ENCODE data around the gene C13orf42. TPM values are rescaled to one million over a fixed set of nuclear protein-coding genes. Genes with fewer than 3 reads are reported as not detected.
"Not testable (repeated sequence)": the region's sequence is repeated elsewhere in the genome, so short reads cannot be mapped to it uniquely, and the experiment has no call there.

The C13orf42 gene
- total RNA-seq, 2 experiments from 2014 or later = not detected

DNA sequence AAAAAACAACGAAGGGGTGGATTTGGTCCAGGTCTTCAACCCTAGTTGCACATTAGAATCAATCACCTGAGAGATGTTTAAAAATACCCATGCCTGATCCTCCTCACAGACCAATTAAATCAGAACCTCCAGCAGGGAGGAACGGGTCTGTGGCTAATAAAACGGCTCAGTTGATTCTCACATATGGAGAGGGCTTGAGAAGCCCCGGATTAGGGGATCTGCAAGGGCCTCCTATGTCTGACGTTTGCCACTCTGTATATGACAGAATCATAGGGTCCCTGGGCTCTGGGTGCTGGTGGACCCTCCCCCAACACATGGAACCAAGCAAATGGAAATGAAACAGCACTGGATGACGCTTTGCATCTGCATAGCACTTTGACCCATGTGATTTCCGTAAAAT is 36.7 kb upstream of the C13orf42 start:
- CTCF ChIA-PET = interaction anchor here (1.9 kb wide), 1 partner anchor 139 kb away, joined by 13 read pairs; no protein-coding TSS in a partner anchor
- no peak for DNase-seq
- H3K4me1 Mint-ChIP-seq = no peaks in the 10 kb centered on the region

DNA sequence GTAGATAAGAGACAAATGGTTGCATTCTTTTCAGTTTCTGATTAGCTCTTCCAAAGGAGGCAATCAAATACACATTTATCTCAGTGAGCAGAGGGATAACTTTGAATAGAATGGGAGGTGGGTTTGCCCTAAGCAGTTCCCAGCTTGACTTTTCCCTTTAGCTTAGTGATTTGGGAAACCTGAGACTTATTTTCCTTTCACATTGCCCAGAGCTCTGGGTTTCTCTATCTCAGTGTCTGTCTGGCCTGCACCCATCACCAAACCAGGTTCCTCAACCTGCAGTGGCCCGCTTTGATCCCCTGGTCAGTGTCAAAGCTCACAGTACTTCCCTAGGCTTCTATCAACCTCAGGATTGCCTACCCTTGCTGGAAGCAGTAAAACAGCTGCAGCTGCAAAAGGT is 35.6 kb upstream of the C13orf42 start:
- ChIA-PET CTCF (no interaction called here), POLR2A (no interaction called here)
- H3K36me3 Mint-ChIP-seq (ENCODE audit: low read depth) = no peaks in the 10 kb centered on the region
- H3K9me3 Mint-ChIP-seq = no peaks in the 10 kb centered on the region
- no peaks in the 10 kb centered on the region for H3K4me1 Mint-ChIP-seq
- DNase-seq = no peak
- H3K4me3 Mint-ChIP-seq = no peak overlapping the region
- no peak overlapping the region for H3K27ac Mint-ChIP-seq
- peaks cover 26% of the 10 kb centered on the region for H3K27me3 Mint-ChIP-seq

More for the DNA sequence above, 36.7 kb upstream of the C13orf42 start:
- POLR2A ChIA-PET = no interaction called here
- Mint-ChIP-seq H3K9me3 (no peaks in the 10 kb centered on the region), H3K27me3 (peaks cover 26% of the 10 kb centered on the region), H3K27ac (no peak overlapping the region), H3K4me3 (no peak overlapping the region), H3K36me3 (ENCODE audit: low read depth) (no peaks in the 10 kb centered on the region)

GRCh38 chr13:51137250-51137649 is 26.2 kb upstream of the C13orf42 start:
- Mint-ChIP-seq H3K27ac (no peak overlapping the region), H3K4me3 (no peak overlapping the region), H3K27me3 (peaks cover 12% of the 10 kb centered on the region), H3K9me3 (no peaks in the 10 kb centered on the region), H3K36me3 (ENCODE audit: low read depth) (no peaks in the 10 kb centered on the region), H3K4me1 (no peaks in the 10 kb centered on the region)
- CTCF ChIA-PET = no interaction called here
- POLR2A ChIA-PET = no interaction called here
- no peak for DNase-seq

DNA sequence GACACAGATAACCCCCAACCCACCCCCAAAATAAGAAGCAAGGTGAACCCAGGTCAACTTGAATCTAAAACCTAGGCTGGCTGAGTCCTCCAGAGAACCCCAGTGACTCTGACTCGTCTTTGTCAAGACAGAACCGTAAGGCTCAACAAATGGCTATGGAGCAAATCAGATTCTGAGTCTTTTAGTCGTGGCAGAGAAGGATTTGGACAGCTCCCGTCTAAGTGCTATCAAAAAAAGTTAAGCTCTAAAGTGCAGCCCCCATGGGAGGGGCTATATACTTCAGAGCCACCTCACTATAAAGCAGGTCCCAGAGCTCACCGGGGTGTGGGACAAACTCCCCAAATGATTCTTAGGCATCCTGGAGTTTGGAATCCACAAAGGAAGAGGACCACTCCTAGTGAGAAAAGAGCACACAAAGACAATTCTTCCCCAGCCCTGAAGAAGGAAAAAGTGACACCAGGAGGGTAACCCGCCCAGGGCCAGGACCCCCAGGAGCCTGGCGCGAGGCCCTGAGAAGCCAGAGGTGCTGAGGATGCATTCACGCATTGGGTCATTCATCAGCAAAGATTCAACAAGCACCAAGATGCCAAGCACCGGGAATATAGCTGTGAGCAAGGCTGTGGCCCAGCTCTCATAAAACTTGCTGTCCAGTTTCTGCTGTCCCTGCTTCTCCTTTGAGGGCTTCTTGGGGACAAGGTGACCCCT is 25.4 kb upstream of the C13orf42 start:
- Mint-ChIP-seq H3K4me1 (no peaks in the 10 kb centered on the region), H3K27me3 (peaks cover 12% of the 10 kb centered on the region), H3K36me3 (ENCODE audit: low read depth) (no peaks in the 10 kb centered on the region), H3K4me3 (no peak overlapping the region), H3K27ac (no peak overlapping the region), H3K9me3 (peaks cover 5% of the 10 kb centered on the region)
- POLR2A ChIA-PET = no interaction called here
- CTCF ChIA-PET = interaction anchor here (0.5 to 1.2 kb wide), 2 partner anchors 150 to 1872 kb away, joined by 3 read pairs; no protein-coding TSS in a partner anchor
- no peak for DNase-seq

DNA sequence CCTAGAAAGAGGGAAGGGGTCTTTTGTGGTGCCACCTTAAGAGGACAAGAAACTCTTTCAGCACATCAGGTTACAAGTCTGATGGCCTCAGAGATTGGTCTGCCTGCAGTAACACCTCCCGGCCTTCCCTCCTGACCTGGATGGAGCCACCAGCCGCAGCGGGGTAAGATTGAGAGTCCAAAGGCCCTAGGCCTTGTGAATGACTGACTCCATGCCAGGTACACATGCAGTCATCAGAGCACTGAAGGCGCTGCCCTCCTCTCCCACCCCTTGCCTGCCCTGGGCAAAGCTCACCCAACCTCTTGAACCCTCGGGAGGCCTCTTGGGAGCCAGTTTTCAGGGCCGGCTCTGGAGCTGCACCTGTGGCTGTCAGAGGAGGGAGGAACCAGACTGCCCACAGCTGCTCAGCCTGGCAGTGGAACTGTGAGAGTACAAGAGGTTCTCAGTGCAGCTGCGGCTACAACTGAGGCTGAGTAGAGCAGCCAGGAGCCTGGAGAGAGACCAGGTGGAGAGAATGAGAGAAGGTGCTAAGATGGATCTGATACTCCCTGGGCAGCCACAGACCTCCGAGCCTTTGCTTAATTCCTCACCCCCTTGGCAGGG is 23.8 kb upstream of the C13orf42 start:
- POLR2A ChIA-PET = no interaction called here
- H3K4me1 Mint-ChIP-seq = no peaks in the 10 kb centered on the region
- peaks cover 8% of the 10 kb centered on the region for H3K27me3 Mint-ChIP-seq
- CTCF ChIA-PET = no interaction called here
- H3K36me3 Mint-ChIP-seq (ENCODE audit: low read depth) = no peaks in the 10 kb centered on the region
- no peak overlapping the region for H3K27ac Mint-ChIP-seq
- H3K4me3 Mint-ChIP-seq = no peak overlapping the region
- H3K9me3 Mint-ChIP-seq = peaks cover 9% of the 10 kb centered on the region
- no peak for DNase-seq

GRCh38 chr13:51130348-51130747 is 19.3 kb upstream of the C13orf42 start:
- ChIA-PET CTCF (interaction anchor here (2.3 kb wide), 1 partner anchor 156 kb away, joined by 6 read pairs; no protein-coding TSS in a partner anchor), POLR2A (no interaction called here)
- Mint-ChIP-seq H3K27ac (no peak overlapping the region), H3K36me3 (ENCODE audit: low read depth) (no peaks in the 10 kb centered on the region), H3K27me3 (peaks cover 3% of the 10 kb centered on the region), H3K4me1 (no peaks in the 10 kb centered on the region), H3K4me3 (no peak overlapping the region), H3K9me3 (peaks cover 15% of the 10 kb centered on the region)
- DNase-seq = no peak

DNA sequence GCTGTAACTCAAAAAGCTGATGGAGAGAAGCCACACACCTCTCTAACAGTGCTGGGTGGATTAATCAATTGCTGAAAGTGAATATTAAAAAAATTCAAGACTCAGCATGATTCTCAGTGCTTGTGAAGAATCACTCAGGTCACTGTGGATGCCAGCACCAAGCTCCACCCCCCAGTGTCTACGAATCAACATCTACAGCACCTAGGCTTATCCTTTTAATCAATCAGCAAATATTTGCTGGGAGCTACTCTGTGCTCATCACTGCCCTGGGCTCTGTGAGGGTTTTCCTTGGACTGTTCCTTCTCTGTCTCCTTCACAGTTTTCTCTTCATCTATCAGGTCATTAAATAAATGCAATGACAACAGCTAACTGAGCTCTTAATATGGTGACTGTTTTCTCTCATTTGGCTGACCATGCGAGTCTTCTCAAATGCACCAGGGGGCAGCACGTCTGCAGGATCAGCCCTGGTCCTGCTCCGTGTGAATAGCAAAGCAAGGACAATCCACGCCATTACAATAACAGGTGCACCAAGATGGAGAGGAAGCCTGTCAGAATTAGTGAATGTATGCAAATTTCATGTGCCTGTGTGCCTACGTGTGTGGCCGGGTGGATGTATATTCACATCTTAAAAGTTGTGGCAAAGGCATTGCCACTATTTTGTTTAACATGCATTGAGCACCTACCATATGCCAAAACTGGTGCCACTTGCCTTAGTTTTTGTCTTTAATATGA is 14.6 kb upstream of the C13orf42 start:
- peak; percentile 60 for DNase-seq
- H3K4me1 Mint-ChIP-seq = peaks cover 15% of the 10 kb centered on the region
- no peaks in the 10 kb centered on the region for H3K36me3 Mint-ChIP-seq (ENCODE audit: low read depth)
- ChIA-PET CTCF (interaction anchor here (0.6 to 7.9 kb wide), 25 partner anchors 11 to 1190 kb away, joined by 3 to 172 read pairs (median 4); partner anchors contain the start of genes C13orf42 and SPRYD7), POLR2A (interaction anchor here (0.6 to 1.4 kb wide), 2 partner anchors 160 to 672 kb away, joined by 4 read pairs; no protein-coding TSS in a partner anchor)
- H3K27me3 Mint-ChIP-seq = peaks cover 27% of the 10 kb centered on the region
- H3K9me3 Mint-ChIP-seq = peaks cover 6% of the 10 kb centered on the region
- H3K4me3 Mint-ChIP-seq = no peak overlapping the region
- no peak overlapping the region for H3K27ac Mint-ChIP-seq

GRCh38 chr13:51122868-51123566 is 11.9 kb upstream of the C13orf42 start:
- no peaks in the 10 kb centered on the region for H3K36me3 Mint-ChIP-seq (ENCODE audit: low read depth)
- H3K4me1 Mint-ChIP-seq = peaks cover 15% of the 10 kb centered on the region
- ChIA-PET CTCF (interaction anchor here (1.0 to 7.9 kb wide), 6 partner anchors 53 to 1147 kb away, joined by 3 to 172 read pairs (median 12); no protein-coding TSS in a partner anchor), POLR2A (no interaction called here)
- no peak overlapping the region for H3K4me3 Mint-ChIP-seq
- peaks cover 27% of the 10 kb centered on the region for H3K27me3 Mint-ChIP-seq
- no peak for DNase-seq
- no peak overlapping the region for H3K27ac Mint-ChIP-seq
- H3K9me3 Mint-ChIP-seq = no peaks in the 10 kb centered on the region

DNA sequence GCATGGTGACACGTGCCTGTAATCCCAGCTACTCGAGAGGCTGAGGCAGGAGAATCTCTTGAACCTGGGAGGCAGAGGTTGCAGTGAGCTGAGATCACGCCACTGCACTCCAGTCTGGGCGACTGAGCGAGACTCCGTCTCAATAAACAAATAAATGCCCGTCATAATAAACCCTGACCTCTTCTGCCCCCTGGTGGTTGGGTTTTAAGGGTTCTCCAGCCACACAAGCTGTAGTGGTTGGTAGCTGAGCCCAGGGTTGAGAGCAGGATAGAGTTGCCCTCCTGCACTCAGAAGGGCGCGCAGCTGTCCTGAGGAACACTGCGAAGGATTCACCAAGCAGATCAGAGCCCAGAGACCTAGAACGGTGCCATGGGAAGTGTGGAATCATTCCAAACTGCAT is 9.8 kb upstream of the C13orf42 start:
- peaks cover 15% of the 10 kb centered on the region for H3K4me1 Mint-ChIP-seq
- H3K4me3 Mint-ChIP-seq; H3K27ac Mint-ChIP-seq; H3K36me3 Mint-ChIP-seq (ENCODE audit: low read depth); H3K9me3 Mint-ChIP-seq; POLR2A ChIA-PET: not testable (repeated sequence)
- CTCF ChIA-PET = interaction anchor here (0.7 to 7.9 kb wide), 5 partner anchors 38 to 677 kb away, joined by 3 to 172 read pairs (median 4); no protein-coding TSS in a partner anchor
- DNase-seq = peak; percentile 36
- peaks cover 31% of the 10 kb centered on the region for H3K27me3 Mint-ChIP-seq

GRCh38 chr13:51118809-51119431 is 7.8 kb upstream of the C13orf42 start:
- DNase-seq = no peak
- no peak overlapping the region for H3K4me3 Mint-ChIP-seq
- H3K27me3 Mint-ChIP-seq = peaks cover 21% of the 10 kb centered on the region
- peaks cover 15% of the 10 kb centered on the region for H3K4me1 Mint-ChIP-seq
- no peak overlapping the region for H3K27ac Mint-ChIP-seq
- H3K9me3 Mint-ChIP-seq = peaks cover 4% of the 10 kb centered on the region
- ChIA-PET CTCF (no interaction called here), POLR2A (no interaction called here)
- no peaks in the 10 kb centered on the region for H3K36me3 Mint-ChIP-seq (ENCODE audit: low read depth)

- CTCF ChIA-PET = interaction anchor here (1.6 to 2.2 kb wide), 2 partner anchors 10 to 11 kb away, joined by 4 to 5 read pairs; no protein-coding TSS in a partner anchor
These were observed 2.9 kb upstream of the C13orf42 start for GRCh38 chr13:51113969-51114368.

DNA sequence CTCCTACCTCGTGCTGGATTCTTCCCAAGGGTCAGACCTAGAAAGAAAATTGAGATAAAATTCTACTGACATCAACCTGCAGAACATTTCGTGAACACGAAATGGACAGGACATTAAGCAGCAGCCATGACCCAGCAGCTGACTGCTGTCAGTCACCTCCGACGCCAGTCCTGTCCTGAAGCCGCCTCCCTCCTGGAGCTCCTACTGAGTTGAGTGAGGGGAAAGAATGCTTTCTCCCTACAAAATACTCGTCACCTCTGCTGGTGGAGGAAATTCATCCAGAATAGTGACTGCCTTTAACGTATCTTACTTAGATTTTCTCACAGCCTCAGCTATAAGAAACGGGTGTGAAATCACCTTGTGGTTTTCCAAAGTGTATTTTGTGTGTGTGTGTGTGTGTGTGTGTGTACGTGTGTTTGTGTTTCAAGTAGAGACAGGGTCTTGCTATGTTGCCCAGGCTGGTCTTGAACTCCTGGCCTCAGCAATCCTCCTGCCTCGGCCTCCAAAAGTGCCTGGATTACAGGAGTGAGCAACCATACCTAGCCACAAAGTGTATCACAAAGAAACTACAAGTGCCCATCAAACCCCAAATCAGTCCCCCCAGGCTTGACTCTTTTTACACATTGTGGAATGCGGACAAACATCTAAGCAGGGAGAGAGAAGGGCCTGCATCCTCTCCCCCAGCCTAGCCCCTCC is 2.3 kb upstream of the C13orf42 start:
- ChIA-PET POLR2A (no interaction called here), CTCF (interaction anchor here (0.8 to 1.6 kb wide), 2 partner anchors 11 to 173 kb away, joined by 3 to 4 read pairs; no protein-coding TSS in a partner anchor)
- H3K27ac Mint-ChIP-seq = no peak overlapping the region
- peaks cover 4% of the 10 kb centered on the region for H3K9me3 Mint-ChIP-seq
- H3K27me3 Mint-ChIP-seq = peaks cover 9% of the 10 kb centered on the region
- peaks cover 4% of the 10 kb centered on the region for H3K4me1 Mint-ChIP-seq
- H3K36me3 Mint-ChIP-seq (ENCODE audit: low read depth) = no peaks in the 10 kb centered on the region
- no peak overlapping the region for H3K4me3 Mint-ChIP-seq
- no peak for DNase-seq

More at GRCh38 chr13:51113969-51114368, 2.9 kb upstream of the C13orf42 start:
- no peaks in the 10 kb centered on the region for H3K36me3 Mint-ChIP-seq (ENCODE audit: low read depth)
- peaks cover 9% of the 10 kb centered on the region for H3K27me3 Mint-ChIP-seq
- H3K9me3 Mint-ChIP-seq = peaks cover 4% of the 10 kb centered on the region
- no peak overlapping the region for H3K4me3 Mint-ChIP-seq
- POLR2A ChIA-PET = no interaction called here
- DNase-seq = no peak
- H3K27ac Mint-ChIP-seq = no peak overlapping the region
- H3K4me1 Mint-ChIP-seq = peaks cover 4% of the 10 kb centered on the region

Data from activated CD4-positive, alpha-beta memory T cell treated with anti-CD3 and anti-CD28 coated beads, Interleukin-2, amount 10 ng/mL, durations not matched to agents 7 days and 5 days (primary cell).